GM08714 (cell line): ENCODE results near the gene LTBR.
A peak's percentile ranks its signal among the peaks of the same experiment; 100 is the strongest.
"Not testable (repeated sequence)": the region's sequence is repeated elsewhere in the genome, so short reads cannot be mapped to it uniquely, and the experiment has no call there.

Experiments used
- H3K4me3 ChIP-seq: fragments of 200-500 bp; sonication (Bioruptor generic); 2 replicates; pipeline ENCODE4 v1.5.1; 2014; ENCODE audit warnings: mild to moderate bottlenecking, low read length, inconsistent platforms
- ZNF274 ChIP-seq: IDR thresholded peaks from 2 replicates; pipeline ENCODE4 v1.6.1; 2012; ENCODE audit warnings: mild to moderate bottlenecking, low read depth, low read length

The LTBR gene

GRCh38 chr12:6341417-6342139 is 42.4 kb upstream of the LTBR start, which contains the start of gene TNFRSF1A:
Gene TNFRSF1A, minus strand, starts transcription at chr12:6342076. Its CDS starts 262 bp downstream, at chr12:6341814.
- no peak for TF ChIP-seq ZNF274
- H3K4me3 ChIP-seq: peak within 1 kb of the TSS; percentile 79

- TF ChIP-seq ZNF274: no peak
- H3K4me3 ChIP-seq: peak overlapping the region; percentile 79; the same call in 1 of the 2 replicates
Measured at GRCh38 chr12:6342140-6342889, 41.6 kb upstream of the LTBR start.

GRCh38 chr12:6343518-6343917 is 40.4 kb upstream of the LTBR start:
- no peak overlapping the region for H3K4me3 ChIP-seq
- TF ChIP-seq ZNF274: no peak

GRCh38 chr12:6344101-6344660 is 39.8 kb upstream of the LTBR start:
- not testable (repeated sequence) for H3K4me3 ChIP-seq

GRCh38 chr12:6345319-6346091 is 38.5 kb upstream of the LTBR start:
- no peak overlapping the region for H3K4me3 ChIP-seq
- no peak for TF ChIP-seq ZNF274

GRCh38 chr12:6346235-6346832 is 37.6 kb upstream of the LTBR start:
- H3K4me3 ChIP-seq: no peak overlapping the region
- no peak for TF ChIP-seq ZNF274

- H3K4me3 ChIP-seq: no peak overlapping the region
- TF ChIP-seq ZNF274: no peak
Measured at GRCh38 chr12:6346942-6347341, 37.0 kb upstream of the LTBR start.

GRCh38 chr12:6347367-6348338 is 36.3 kb upstream of the LTBR start:
- no peak overlapping the region for H3K4me3 ChIP-seq
- no peak for TF ChIP-seq ZNF274

GRCh38 chr12:6351622-6352021 is 32.3 kb upstream of the LTBR start:
- H3K4me3 ChIP-seq: no peak overlapping the region
- no peak for TF ChIP-seq ZNF274

- H3K4me3 ChIP-seq: no peak overlapping the region
- TF ChIP-seq ZNF274: no peak
Measured at GRCh38 chr12:6352193-6353173, 31.5 kb upstream of the LTBR start.

- no peak for TF ChIP-seq ZNF274
Measured at GRCh38 chr12:6354495-6355393, 29.2 kb upstream of the LTBR start.

More at GRCh38 chr12:6354495-6355393, 29.2 kb upstream of the LTBR start:
- no peak overlapping the region for H3K4me3 ChIP-seq
